Activated T-cell treated with anti-CD3 and anti-CD28 coated beads, Interleukin-2, amount 50 U/mL, for 48 hours (primary cell): ENCODE measurements around the gene NRG3.
"Not testable (repeated sequence)": the region's sequence is repeated elsewhere in the genome, so short reads cannot be mapped to it uniquely, and the experiment has no call there.

Experiments used
- DNase-seq, 2 experiments: peaks; one replicate each; pipeline ENCODE4 v3.0.0-alpha.2; 2020

Gene NRG3

GRCh38 chr10:82622479-82622878, 747.5 kb downstream of the NRG3 start:
- no peak for DNase-seq

- no peak for DNase-seq
Measured at GRCh38 chr10:82625512-82626189, 750.7 kb downstream of the NRG3 start.

GRCh38 chr10:82628373-82628772, 753.4 kb downstream of the NRG3 start:
- DNase-seq = no peak

GRCh38 chr10:82643076-82643475, 768.1 kb downstream of the NRG3 start:
- DNase-seq = no peak

GRCh38 chr10:82643601-82644000, 768.6 kb downstream of the NRG3 start:
- no peak for DNase-seq

GRCh38 chr10:82645221-82645620, 770.2 kb downstream of the NRG3 start:
- DNase-seq = no peak

- no peak for DNase-seq
Measured at GRCh38 chr10:82653244-82654155, 778.5 kb downstream of the NRG3 start.

- no peak for DNase-seq
Measured at GRCh38 chr10:82660205-82660604, 785.2 kb downstream of the NRG3 start.

GRCh38 chr10:82660986-82661385, 786.0 kb downstream of the NRG3 start:
- DNase-seq = no peak

- no peak for DNase-seq
Measured at GRCh38 chr10:82661701-82662100, 786.7 kb downstream of the NRG3 start.

GRCh38 chr10:82668221-82668895, 793.4 kb downstream of the NRG3 start:
- DNase-seq = no peak

GRCh38 chr10:82674036-82674435, 799.0 kb downstream of the NRG3 start:
- DNase-seq = no peak

GRCh38 chr10:82677932-82678331, 802.9 kb downstream of the NRG3 start:
- DNase-seq = not testable (repeated sequence)

- not testable (repeated sequence) for DNase-seq
Measured at GRCh38 chr10:82678451-82678850, 803.5 kb downstream of the NRG3 start.

- DNase-seq = no peak
Measured at GRCh38 chr10:82680608-82681007, 805.6 kb downstream of the NRG3 start.

GRCh38 chr10:82683945-82684344, 809.0 kb downstream of the NRG3 start:
- no peak for DNase-seq

GRCh38 chr10:82685087-82685486, 810.1 kb downstream of the NRG3 start:
- DNase-seq = no peak

- DNase-seq = no peak
Measured at GRCh38 chr10:82691211-82691610, 816.2 kb downstream of the NRG3 start.

- no peak for DNase-seq
Measured at GRCh38 chr10:82692458-82692857, 817.5 kb downstream of the NRG3 start.

- DNase-seq = no peak
Measured at GRCh38 chr10:82721831-82722230, 846.8 kb downstream of the NRG3 start.

- DNase-seq = no peak
Measured at GRCh38 chr10:82722273-82722672, 847.3 kb downstream of the NRG3 start.

- DNase-seq = no peak
Measured at GRCh38 chr10:82736305-82736704, 861.3 kb downstream of the NRG3 start.

- DNase-seq = no peak
Measured at GRCh38 chr10:82737549-82737948, 862.6 kb downstream of the NRG3 start.

- no peak for DNase-seq
Measured at GRCh38 chr10:82738592-82738991, 863.6 kb downstream of the NRG3 start.
